Raji (cell line): ENCODE results near the gene TMEM156.

ENCODE experiments used
- POLR2A ChIP-seq: IDR thresholded peaks from 2 replicates; pipeline ENCODE4 v1.6.1; 2011; ENCODE audit warnings: low read depth, low read length, control low read depth; ENCODE audit not compliant: insufficient read depth

TMEM156 gene

DNA sequence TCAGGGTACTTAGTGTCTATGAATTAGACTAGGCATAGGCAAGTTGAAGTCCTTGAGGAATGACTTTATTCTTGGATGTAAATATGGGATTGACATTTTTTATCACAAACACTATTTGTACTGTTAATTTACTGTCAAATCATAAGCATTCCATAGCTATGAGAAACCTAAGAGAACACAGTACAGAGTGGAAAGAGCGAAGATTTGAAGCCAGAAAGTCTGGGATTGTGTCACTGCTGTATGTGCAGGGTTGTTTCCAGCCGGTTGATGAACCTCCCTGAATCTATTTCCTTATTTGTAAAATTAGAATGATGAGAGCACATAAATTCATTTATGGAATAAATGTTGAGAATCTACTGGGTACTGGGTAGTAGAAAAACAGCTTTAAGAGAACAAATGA is 15.5 kb upstream of the TMEM156 start:
- TF ChIP-seq POLR2A: no peak

DNA sequence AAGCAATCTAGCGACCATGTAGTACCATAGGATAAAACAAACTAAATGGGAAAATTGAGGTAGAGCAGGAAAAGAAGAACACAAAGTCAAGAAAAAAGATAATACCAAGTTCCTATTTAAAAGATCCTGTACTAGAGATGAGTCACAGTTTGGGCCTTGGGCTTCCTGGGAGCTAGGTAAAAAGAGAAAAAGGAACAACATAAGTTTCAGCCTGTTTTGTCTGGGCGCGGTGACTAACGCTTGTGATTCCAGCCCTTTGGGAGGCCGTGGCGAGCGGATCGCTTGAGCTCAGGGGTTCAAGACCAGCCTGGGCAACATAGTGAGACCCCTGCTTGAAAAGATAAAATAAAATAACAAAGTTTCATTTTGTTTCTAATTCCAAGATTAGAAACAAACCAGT is 14.0 kb upstream of the TMEM156 start:
- TF ChIP-seq POLR2A: no peak

DNA sequence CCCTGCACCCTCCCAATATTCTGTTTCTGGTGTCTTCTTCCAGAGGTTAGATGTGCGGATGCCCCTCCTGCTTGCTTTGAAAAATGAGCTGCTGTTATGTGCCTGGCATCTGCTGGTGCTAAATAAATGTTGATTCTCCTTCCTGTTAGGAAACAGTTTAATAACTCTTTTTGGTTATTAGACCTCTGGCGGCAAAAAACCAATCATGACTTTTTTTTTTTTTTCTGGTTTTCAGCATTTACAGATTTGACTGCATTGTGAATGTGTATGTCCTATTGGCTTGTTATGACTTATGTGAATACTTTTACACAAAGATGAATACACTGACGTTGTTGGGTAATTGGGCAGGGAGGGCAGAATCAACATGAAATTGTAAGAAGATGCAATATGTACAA is 13.6 kb upstream of the TMEM156 start:
- TF ChIP-seq POLR2A: 0 out of 2 replicates have a peak, but pooled peaks have one; percentile 25

DNA sequence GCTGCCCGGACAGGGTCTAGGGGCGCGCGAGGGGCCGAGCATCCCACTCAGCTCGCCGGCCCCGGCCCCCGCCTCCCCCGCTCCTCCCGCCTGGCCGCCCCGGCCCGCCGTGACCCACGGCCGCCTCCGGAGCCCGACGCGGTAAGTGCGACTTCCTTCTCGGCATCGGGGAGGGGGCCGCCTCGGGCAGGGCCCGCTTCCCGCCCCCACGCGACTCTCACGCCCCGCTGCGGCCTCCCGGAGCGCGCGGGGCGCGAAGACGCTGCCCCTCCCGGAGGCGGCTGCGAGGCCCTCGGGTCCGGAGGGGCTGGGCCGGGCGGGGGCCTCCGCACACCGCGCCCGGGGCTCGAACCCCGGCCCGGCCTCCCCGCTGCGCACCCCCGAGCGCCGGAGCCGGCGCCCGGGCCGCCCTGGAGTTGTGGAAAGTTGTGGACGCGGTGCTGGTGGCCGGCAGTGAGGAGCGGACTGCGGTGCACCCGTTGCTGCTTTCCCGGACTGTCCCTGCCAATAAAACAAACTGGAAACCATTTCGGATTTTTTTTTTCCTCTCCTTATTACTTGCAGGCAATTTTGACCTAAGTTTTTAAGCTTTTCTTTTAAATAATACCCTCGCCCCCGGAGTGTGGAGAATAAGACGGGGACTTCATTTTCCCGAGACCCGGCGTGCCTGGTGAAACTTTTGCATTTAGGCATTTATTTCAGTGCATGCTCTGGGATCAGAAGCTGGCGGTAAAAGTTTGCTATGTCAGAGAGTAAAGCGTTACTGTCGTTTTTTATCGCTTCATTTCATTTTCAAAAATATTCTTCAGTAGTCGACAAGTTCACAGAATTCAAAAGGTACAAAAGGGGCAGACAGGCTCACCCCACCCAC is 13.0 kb upstream of the TMEM156 start:
- peak; percentile 1; the same call in 1 of the 2 replicates for TF ChIP-seq POLR2A

DNA sequence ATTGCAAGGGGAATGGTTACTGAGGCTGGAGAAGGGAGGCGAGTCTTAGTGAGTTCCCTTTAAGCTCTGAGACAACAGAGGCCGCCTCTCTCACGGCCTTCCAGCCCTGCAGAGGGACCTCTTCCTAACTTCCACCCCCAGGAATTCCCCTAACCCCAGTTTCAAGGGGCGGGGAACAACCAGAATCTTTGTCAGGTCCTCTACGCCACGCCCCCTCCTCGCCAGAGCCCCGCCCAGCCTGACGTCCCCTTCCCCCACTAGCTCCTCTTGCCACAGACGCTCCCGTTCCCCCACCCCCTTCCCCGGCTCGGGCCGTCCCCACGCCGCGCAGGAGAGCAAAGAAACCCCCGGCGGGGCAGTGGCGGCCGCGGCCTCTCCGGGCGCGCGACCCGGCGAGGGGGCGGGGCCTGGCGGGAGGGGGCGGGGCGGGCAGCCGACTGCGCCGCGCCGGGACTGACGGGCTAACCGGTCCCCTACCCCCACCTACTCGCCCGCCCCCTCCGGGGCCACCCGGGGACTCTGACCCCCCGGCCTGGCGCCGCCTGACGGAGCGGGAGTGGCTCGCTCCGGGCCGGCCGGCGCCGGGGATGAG is 12.3 kb upstream of the TMEM156 start:
- peak; percentile 52 for TF ChIP-seq POLR2A

DNA sequence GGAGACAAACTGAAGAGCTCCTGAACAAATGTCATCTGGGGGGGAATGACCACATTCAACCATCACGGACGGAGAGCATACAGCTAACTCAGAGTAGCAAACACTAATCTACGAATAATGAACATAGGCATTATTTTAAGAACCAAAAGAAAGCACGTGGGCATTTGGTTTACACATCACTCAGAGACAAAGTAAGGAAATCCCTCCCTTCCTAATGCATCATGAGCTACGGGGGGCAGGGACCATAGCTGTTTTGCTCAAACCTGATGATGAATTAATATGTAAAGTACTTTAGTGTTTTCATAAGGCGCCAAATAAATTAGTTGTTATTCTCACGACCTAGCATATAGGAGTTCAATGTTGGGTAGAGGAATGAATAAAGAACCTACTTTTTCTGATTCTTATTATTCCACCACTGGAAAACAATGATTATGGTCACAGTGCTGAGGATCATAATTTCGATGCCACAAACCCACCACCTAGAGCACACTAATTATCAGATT is 11.7 kb upstream of the TMEM156 start:
- TF ChIP-seq POLR2A: peak; percentile 53

DNA sequence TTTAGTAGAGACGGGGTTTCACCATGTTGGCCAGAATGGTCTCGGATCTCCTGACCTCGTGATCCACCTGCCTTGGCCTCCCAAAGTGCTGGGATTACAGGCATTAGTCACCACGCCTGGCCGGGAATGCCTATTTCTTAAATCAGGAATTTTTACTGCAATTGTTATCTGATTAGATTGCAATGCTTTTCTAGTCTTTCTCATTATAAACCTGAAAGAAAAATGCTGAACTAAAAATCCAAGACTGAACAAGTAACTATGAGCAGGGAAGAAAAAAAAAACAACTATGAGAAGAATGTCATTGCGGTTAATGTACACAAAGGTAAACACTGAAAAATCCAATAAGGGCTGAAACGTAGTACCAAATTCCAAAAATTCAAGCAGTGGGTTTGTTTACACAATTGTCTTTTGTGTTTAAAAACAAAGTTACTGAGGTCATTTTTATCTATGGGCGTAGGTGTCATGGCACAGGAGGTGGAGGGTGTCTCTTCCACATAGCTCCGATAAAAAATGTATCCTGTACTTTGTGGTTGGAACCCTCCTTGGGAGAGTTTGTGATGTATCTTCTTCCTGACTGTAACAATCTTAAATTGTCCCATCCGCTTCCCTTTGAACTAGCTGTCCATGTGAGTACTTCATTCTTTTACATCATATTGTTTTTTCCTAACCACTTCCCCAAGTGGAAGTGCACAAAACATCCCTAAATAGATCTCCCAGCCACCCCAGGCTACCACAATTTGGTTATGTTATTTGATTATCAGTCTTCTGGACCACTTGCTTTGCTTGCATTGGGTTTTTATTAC is 11.1 kb upstream of the TMEM156 start:
- no peak for TF ChIP-seq POLR2A

DNA sequence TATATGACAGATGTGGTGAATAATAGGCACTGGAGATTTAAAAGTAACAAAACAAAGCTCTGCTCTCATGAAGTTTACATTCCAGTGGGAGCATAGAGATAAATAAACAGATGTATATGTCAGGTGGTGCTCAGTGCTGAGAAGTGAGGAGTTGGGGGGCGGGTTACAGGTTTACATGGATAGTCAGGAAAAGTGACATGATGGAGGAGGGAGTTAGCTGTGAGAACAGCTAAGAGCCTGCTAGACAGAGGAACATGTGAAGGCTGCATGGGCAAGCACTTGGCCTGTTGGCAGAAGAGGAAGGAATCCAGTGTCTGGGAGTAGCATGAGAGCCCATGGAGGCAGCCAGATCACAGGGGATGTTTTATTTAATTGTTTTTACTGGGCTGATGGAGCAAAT is 10.2 kb upstream of the TMEM156 start:
- TF ChIP-seq POLR2A: no peak

DNA sequence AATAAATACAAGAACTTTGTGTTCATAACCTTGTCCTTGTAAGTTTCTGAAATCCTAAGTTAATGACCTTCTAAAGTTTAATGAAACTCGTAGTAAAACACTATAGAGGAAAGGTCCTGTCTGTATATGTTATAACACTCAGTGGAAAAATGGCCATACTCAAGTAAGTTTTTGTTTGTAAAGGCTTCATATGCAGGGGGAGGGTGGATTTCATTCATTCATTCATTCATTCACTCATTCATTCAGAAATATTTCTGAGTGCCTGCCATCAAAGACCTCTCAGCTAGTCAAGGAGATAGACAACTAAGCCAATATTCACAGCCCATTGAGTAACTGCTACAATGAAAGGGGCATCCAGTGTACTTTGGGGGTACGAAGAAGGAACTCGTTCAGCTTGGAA is 6.9 kb upstream of the TMEM156 start:
- no peak for TF ChIP-seq POLR2A

DNA sequence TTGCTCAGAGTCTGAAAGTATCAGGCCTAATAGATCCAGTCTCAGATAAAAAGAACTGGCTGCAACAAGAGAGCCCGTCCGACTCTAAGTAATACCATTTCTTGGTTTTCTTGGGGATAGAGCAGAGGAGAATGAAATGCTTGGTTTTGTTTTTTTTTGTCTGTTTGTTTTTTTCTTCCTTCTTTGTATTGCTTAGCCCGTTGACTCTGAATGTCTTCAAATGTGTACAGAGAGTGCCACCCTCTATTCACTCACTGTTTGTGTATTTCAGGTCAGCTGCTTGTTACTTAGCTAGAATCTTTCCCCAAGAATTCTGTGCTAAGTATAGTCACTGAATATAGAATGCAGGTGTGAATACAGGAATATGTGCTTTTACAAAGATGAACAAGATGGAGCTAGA is 5.7 kb upstream of the TMEM156 start:
- TF ChIP-seq POLR2A: no peak

DNA sequence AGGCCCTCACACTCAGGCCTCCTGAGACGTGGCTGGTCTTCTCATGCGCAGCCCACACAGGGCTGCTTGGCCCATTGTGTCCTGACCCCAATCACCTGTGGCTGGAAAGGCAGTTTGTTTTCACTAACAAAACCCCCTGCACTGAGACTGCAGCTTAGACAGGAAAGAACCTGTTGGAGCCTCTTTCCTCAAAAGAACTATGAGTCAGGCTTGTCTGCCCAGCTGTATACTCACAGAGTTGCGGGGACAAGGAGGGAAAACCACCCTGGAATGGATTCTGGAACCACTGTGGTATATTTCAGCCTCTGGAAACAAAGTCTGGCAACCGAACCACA is 5.2 kb upstream of the TMEM156 start:
- no peak for TF ChIP-seq POLR2A

DNA sequence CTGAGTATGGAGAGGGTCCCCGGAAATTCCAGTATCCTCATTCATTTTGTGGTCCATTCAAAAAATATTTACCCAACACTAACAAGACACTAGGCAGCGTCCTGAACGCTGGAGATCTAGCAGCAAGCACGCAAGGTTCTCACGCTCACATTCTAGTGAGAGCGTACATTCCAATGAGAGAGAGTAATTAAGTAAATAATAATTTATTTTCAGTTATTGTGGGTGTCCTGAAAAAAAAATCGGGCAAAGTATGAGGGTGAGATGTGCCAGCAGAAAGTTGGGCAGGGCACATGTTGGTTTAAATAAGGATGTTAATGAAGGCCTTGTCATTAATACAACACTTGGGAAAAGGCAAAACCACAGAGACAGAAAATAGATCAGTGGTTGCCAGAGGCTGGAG is 4.0 kb upstream of the TMEM156 start:
- TF ChIP-seq POLR2A: no peak

DNA sequence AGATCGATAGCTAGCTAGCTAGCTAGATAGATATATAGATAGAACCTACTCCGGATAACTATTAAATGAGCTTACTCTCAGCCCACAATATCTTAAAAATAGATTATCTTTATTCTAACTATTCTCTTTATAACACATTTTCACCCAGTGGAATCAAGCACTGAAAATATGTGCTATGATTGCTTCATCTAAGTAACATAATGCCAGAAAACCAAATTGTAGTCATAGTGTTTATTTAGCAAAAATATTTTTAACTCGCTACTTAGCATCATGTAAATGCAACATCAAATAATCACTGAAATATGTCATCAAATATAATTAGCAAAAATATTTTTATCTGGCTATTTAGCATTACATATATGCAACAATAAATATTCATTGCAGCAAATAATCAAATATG is 1.5 kb downstream of the TMEM156 start:
- no peak for TF ChIP-seq POLR2A

DNA sequence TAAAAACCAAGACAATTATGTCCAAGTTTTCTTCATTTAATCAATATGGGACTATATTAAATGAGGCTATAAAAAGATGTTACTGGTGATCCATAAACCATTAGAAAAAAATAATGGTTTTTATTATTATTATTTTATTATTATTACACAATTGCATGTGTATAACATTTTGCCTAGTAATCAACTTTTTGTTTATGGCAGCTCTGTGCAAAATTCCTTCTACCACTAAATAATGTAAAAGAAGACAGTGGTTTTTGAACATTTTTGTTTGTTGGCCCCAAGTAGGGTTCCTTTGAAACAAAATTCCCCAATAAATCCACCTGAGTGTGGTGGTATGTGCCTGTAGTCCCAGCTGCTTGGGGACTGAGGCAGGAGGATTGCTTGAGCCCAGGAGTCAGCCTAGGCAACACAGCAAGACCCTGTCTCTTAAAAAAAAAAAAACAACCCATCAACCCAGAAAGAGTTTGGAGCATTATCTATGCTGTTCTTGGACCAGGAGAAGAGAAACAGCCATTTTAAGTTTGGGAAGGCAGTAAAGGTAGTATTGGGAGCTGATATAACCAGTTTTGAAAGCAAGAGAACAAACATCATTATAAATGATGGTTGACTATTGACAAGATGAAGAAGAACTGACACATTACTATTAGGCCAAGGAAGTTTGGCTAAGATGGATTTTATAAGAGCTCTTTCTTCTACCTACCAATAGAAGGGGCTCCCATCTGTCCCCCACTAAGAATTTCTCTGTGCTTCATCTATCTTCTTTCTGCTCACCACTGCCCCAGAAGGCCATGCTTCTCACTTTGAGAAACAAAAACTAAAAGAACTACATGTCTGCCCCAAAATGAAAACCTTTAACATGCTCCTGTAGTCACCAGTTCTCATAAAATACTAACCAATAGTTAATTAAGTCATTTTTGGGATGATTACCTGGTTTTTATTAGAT is 2.2 kb downstream of the TMEM156 start:
- peak; percentile 28; the same call in 1 of the 2 replicates for TF ChIP-seq POLR2A

DNA sequence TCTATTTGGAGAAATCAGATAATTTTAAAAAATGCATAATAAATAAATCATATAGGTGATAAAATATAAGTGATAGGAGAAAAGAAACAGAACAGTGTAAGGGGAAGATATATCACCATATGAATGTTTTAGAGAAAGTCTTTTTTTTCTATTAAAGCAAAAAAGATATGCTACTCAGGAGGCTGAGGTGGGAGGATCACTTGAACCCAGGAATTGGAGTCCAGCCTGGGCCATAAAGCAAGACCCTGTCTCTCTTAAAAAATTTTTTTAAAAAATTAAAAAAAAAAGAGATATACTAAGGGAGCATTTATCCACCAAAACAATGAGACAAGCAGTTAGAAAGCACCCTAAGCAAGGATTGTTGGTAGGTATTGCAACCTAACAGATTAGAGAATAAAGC is 6.1 kb downstream of the TMEM156 start:
- TF ChIP-seq POLR2A: no peak

DNA sequence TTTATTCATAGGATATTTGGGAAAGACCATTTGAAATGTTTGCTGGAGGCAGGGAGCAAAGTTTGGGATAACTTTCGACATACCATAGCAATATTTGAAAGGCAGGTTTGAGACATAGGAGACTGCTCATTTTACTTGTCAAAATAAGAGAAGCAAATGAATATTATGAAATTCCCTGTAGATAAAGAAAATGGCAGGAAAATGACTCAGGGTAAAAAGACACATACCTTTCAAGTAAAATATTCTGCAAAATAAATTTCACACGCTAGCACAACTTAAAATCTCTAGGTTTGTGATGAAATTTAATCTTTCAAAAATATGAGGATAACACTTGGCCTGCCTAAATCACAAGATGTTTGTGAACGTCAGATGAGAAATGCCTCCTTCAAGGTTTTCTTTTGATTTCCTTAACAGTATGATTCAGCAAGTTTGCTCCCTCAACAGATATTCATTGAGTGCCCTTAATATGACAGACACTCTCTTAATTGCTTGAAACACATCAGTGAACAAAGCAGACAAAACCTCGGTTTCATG is 6.6 kb downstream of the TMEM156 start:
- TF ChIP-seq POLR2A: no peak
